Tibial nerve (tissue), 4 donors: ENCODE data around the gene RGS17. TPM values are rescaled to one million over a fixed set of nuclear protein-coding genes. Genes with fewer than 3 reads are reported as not detected.
"Not testable (repeated sequence)": the region's sequence is repeated elsewhere in the genome, so short reads cannot be mapped to it uniquely, and the experiment has no call there.

Source experiments
- DNase-seq, 2 donors: peaks; one replicate each; pipeline ENCODE4 v3.0.0-alpha.2; 2019; ENCODE audit warnings: low spot score in 2 of 2
- H3K27ac ChIP-seq, 4 donors: fragments of 200-600 bp; sonication (generic) in 3 of 4; one replicate each; pipeline ENCODE4 v1.5.1; 2017 to 2019; ENCODE audit warnings: mild to moderate bottlenecking in 1 of 4
- H3K27me3 ChIP-seq, 2 donors: fragments of 200-600 bp; sonication (generic) in 1 of 2; one replicate each; pipeline versions ENCODE4 v1.5.1 to v1.6.0; 2017 to 2019
- H3K36me3 ChIP-seq, 3 donors: fragments of 200-600 bp; sonication (generic); one replicate each; pipeline ENCODE4 v1.5.1; 2018 to 2019
- H3K4me1 ChIP-seq, 4 donors: fragments of 200-600 bp; sonication (generic) in 3 of 4; one replicate each; pipeline ENCODE4 v1.5.1; 2017 to 2019
- H3K4me3 ChIP-seq, 4 donors: fragments of 200-600 bp; sonication (generic) in 3 of 4; one replicate each; pipeline ENCODE4 v1.5.1; 2017 to 2019; ENCODE audit warnings: mild to moderate bottlenecking in 1 of 4, moderate library complexity in 1 of 4
- H3K9me3 ChIP-seq, 4 donors: fragments of 200-600 bp; sonication (generic) in 3 of 4; one replicate each; pipeline ENCODE4 v1.5.1; 2017 to 2019
- CTCF ChIP-seq, 5 experiments: fragments of 200-600 bp in 3 of 5; fragments of 450-650 bp in 2 of 5; sonication (generic) in 3 of 5; IDR thresholded peaks; one replicate each; pipeline ENCODE4 v1.5.1; 2016 to 2019; ENCODE audit warnings: antibody characterized with exemption in 5 of 5, mild to moderate bottlenecking in 3 of 5, moderate library complexity in 2 of 5
- EP300 ChIP-seq, 2 donors: sonication (generic); formaldehyde crosslinking; IDR thresholded peaks; one replicate each; pipeline ENCODE4 v1.6.1; 2017; ENCODE audit warnings: antibody characterized with exemption in 2 of 2, mild to moderate bottlenecking in 1 of 2
- POLR2A ChIP-seq, 2 donors: fragments of 450-650 bp; IDR thresholded peaks; one replicate each; pipeline ENCODE4 v1.6.1; 2017; ENCODE audit warnings: antibody characterized with exemption in 2 of 2, mild to moderate bottlenecking in 2 of 2, moderate library complexity in 2 of 2
- WGBS, 2 donors: methylation state at CpG; one replicate each; pipeline ENCODE4 v1.1.5; 2018; 5-methylcytosine and 5-hydroxymethylcytosine counted together
- total RNA-seq, 4 donors: library from RNA; depleted of rRNA; stranded (reverse); fragments of >200 nt; gene quantifications; one replicate each; pipeline ENCODE4 v1.1.0, GENCODE V29; 2016

The RGS17 gene
- total RNA-seq, 4 donors from 2014 or later, result under 0.01 to 3.3 TPM; not detected in 2

GRCh38 chr6:153140299-153140698 is 9.2 kb upstream of the RGS17 start:
- no peak overlapping the region for H3K4me3 ChIP-seq
- no peak for DNase-seq
- no peaks in the 10 kb centered on the region for H3K4me1 ChIP-seq
- 36 to 40% methylated on average over 2 of the region's 2 CpGs for WGBS, 2 donors
- no peaks in the 10 kb centered on the region for H3K36me3 ChIP-seq
- peaks cover 0 to 13% (median 0%) of the 10 kb centered on the region in 4 donors for H3K9me3 ChIP-seq
- TF ChIP-seq CTCF (IDR thresholded peaks at IDR 0.05) (no peak), POLR2A (IDR thresholded peaks at IDR 0.05) (no peak), EP300 (IDR thresholded peaks at IDR 0.05) (no peak)
- H3K27me3 ChIP-seq, result no peaks in the 10 kb centered on the region
- H3K27ac ChIP-seq, result no peak overlapping the region

GRCh38 chr6:153138930-153139329 is 7.8 kb upstream of the RGS17 start:
- TF ChIP-seq CTCF (IDR thresholded peaks at IDR 0.05), result no peak
- no peak for TF ChIP-seq POLR2A (IDR thresholded peaks at IDR 0.05)
- TF ChIP-seq EP300 (IDR thresholded peaks at IDR 0.05), result no peak
- H3K36me3 ChIP-seq, result no peaks in the 10 kb centered on the region
- H3K27me3 ChIP-seq, result no peaks in the 10 kb centered on the region
- 75 to 77% methylated on average over 1 of the region's 1 CpG for WGBS, 2 donors
- peaks cover 0 to 7% (median 0%) of the 10 kb centered on the region in 4 donors for H3K9me3 ChIP-seq
- no peaks in the 10 kb centered on the region for H3K4me1 ChIP-seq
- no peak overlapping the region for H3K4me3 ChIP-seq
- DNase-seq, result no peak
- H3K27ac ChIP-seq, result no peak overlapping the region

- Histone ChIP-seq H3K27me3 (no peaks in the 10 kb centered on the region), H3K9me3 (peaks cover 0 to 10% (median 0%) of the 10 kb centered on the region in 4 donors), H3K4me1 (peaks cover 0 to 7% (median 0%) of the 10 kb centered on the region in 4 donors), H3K36me3 (no peaks in the 10 kb centered on the region), H3K27ac (no peak overlapping the region), H3K4me3 (no peak overlapping the region)
- no peak for DNase-seq
- TF ChIP-seq POLR2A (IDR thresholded peaks at IDR 0.05) (no peak), EP300 (IDR thresholded peaks at IDR 0.05) (no peak), CTCF (IDR thresholded peaks at IDR 0.05) (no peak)
- 76 to 84% methylated on average over 2 of the region's 2 CpGs for WGBS, 2 donors
Measured at GRCh38 chr6:153135681-153136080, 4.6 kb upstream of the RGS17 start.

- H3K4me3 ChIP-seq, H3K36me3 ChIP-seq, DNase-seq, H3K27ac ChIP-seq, H3K9me3 ChIP-seq: not testable (repeated sequence)
- peaks cover 0 to 17% of the 10 kb centered on the region in 2 donors for H3K27me3 ChIP-seq
- WGBS, 2 donors, result 96 to 98% methylated on average over 5 to 16 of the region's 30 CpGs
- H3K4me1 ChIP-seq, result peaks cover 0 to 23% (median 12%) of the 10 kb centered on the region in 4 donors
Measured at GRCh38 chr6:153133667-153134066, 2.6 kb upstream of the RGS17 start.

GRCh38 chr6:153130515-153131036 is 506 bp downstream of the RGS17 start:
- H3K4me1 ChIP-seq, result peaks cover 0 to 23% (median 12%) of the 10 kb centered on the region in 4 donors
- WGBS, 2 donors, result 1 to 2% methylated on average over 21 to 41 of the region's 54 CpGs
- DNase-seq, result no peak
- H3K27ac ChIP-seq, result peak overlapping the region in 1 of 4 donors; percentile 78
- no peaks in the 10 kb centered on the region for H3K36me3 ChIP-seq
- H3K4me3 ChIP-seq, result peak overlapping the region; percentile 41 to 64 (median 50)
- peaks cover 3 to 36% of the 10 kb centered on the region in 2 donors for H3K27me3 ChIP-seq
- peaks cover 0 to 10% (median 0%) of the 10 kb centered on the region in 4 donors for H3K9me3 ChIP-seq
- TF ChIP-seq CTCF (IDR thresholded peaks at IDR 0.05), result no peak
- no peak for TF ChIP-seq EP300 (IDR thresholded peaks at IDR 0.05)
- TF ChIP-seq POLR2A (IDR thresholded peaks at IDR 0.05), result no peak
